HepG2 (cell line): ENCODE results near the gene ILRUN. TPM values are rescaled to one million over a fixed set of nuclear protein-coding genes. Genes with fewer than 3 reads are reported as not detected.

ENCODE experiments used
- ARID4A ChIP-seq: sonication (generic); formaldehyde crosslinking; IDR thresholded peaks from 2 replicates; pipeline ENCODE4 v1.5.0; 2020; ENCODE audit warnings: mild to moderate bottlenecking, missing genetic modification reagents, borderline replicate concordance
- ATF6 ChIP-seq: sonication (generic); formaldehyde crosslinking; conservative IDR thresholded peaks from 2 replicates; pipeline ENCODE4 v1.4.0; 2020; ENCODE audit warnings: missing genetic modification reagents
- LRRFIP1 ChIP-seq: sonication (generic); formaldehyde crosslinking; conservative IDR thresholded peaks from 2 replicates; pipeline ENCODE4 v1.4.0; 2020; ENCODE audit warnings: missing genetic modification reagents
- PHF21A ChIP-seq: sonication (generic); formaldehyde crosslinking; IDR thresholded peaks from 2 replicates; pipeline ENCODE4 v1.5.0; 2020; ENCODE audit warnings: mild to moderate bottlenecking, missing genetic modification reagents
- SMAD9 ChIP-seq: sonication (generic); formaldehyde crosslinking; IDR thresholded peaks from 2 replicates; pipeline ENCODE4 v1.5.1; 2020; ENCODE audit warnings: mild to moderate bottlenecking, missing genetic modification reagents
- SMARCC2 ChIP-seq: fragments of 450-650 bp; IDR thresholded peaks from 2 replicates; pipeline ENCODE4 v1.6.1; 2017; ENCODE audit warnings: antibody characterized with exemption, mild to moderate bottlenecking
- ZBTB46 ChIP-seq: sonication (generic); formaldehyde crosslinking; IDR thresholded peaks from 2 replicates; pipeline ENCODE4 v1.4.0; 2020; ENCODE audit warnings: mild to moderate bottlenecking, missing genetic modification reagents, borderline replicate concordance
- ZNF121 ChIP-seq: sonication (generic); formaldehyde crosslinking; IDR thresholded peaks from 2 replicates; pipeline ENCODE4 v1.5.0; 2020; ENCODE audit warnings: mild to moderate bottlenecking, missing genetic modification reagents
- ZNF710 ChIP-seq: sonication (generic); formaldehyde crosslinking; IDR thresholded peaks from 2 replicates; pipeline ENCODE4 v1.5.0; 2020; ENCODE audit warnings: mild to moderate bottlenecking, missing genetic modification reagents, borderline replicate concordance
- ZNF792 ChIP-seq: IDR thresholded peaks from 2 replicates; pipeline ENCODE4 v1.6.1; 2016
- polyA plus RNA-seq, 8 experiments: library from polyadenylated mRNA; depleted of rRNA in 3 of 8; stranded (reverse) in 7 of 8; unstranded in 1 of 8; fragments of >200 nt; fragmentation: Illumina TruSeq in 4 of 8; extraction: Trizol in 4 of 8; gene quantifications; 2 replicates each; pipeline versions ENCODE4 v1.2.1 to v1.2.3, GENCODE V29; 2011 to 2016; ENCODE audit warnings: low read depth in 4 of 8, missing spikeins in 1 of 8, mixed read lengths in 1 of 8; ENCODE audit not compliant: insufficient read depth in 1 of 8
- total RNA-seq, 5 experiments: library from RNA; depleted of rRNA; stranded (reverse); fragments of >200 nt; fragmentation: Illumina TruSeq; extraction: Trizol; gene quantifications; 2 replicates each; pipeline ENCODE4 v1.2.3, GENCODE V29; 2016; ENCODE audit warnings: low read depth in 1 of 5
- TF ChIP-seq, protein P1 (sequence below): sonication (generic); formaldehyde crosslinking; IDR thresholded peaks from 2 replicates; pipeline ENCODE4 v1.8.1; 2023; ENCODE audit warnings: missing genetic modification reagents, inconsistent platforms, borderline replicate concordance
- TF ChIP-seq, protein P2 (sequence below): sonication (generic); formaldehyde crosslinking; IDR thresholded peaks from 2 replicates; pipeline ENCODE4 v1.5.0; 2020; ENCODE audit warnings: missing genetic modification reagents

ILRUN gene
- total and polyA plus RNA-seq, 2 of the 13 experiments (the other 11 are each of a cell fraction or from before 2014, with no cell fraction given): 45.5 to 66.6 TPM

GRCh38 chr6:34657307-34657978 is 39.1 kb downstream of the ILRUN start (continued):
- TF ChIP-seq SMAD9 (CRISPR knock-in tag) (no peak), SMARCC2 (no peak), ATF6 (no peak), ARID4A (CRISPR knock-in tag) (peak; percentile 60; the same call in 1 of the 2 replicates), LRRFIP1 (CRISPR knock-in tag) (no peak), ZNF121 (CRISPR knock-in tag) (no peak), ZBTB46 (CRISPR knock-in tag) (no peak), ZNF710 (0 out of 2 replicates have a peak, but pooled peaks have one; percentile 31), ZNF792 (peak; percentile 66; the same call in 1 of the 2 replicates), PHF21A (peak; percentile 86)
- TF ChIP-seq, protein P1, sequence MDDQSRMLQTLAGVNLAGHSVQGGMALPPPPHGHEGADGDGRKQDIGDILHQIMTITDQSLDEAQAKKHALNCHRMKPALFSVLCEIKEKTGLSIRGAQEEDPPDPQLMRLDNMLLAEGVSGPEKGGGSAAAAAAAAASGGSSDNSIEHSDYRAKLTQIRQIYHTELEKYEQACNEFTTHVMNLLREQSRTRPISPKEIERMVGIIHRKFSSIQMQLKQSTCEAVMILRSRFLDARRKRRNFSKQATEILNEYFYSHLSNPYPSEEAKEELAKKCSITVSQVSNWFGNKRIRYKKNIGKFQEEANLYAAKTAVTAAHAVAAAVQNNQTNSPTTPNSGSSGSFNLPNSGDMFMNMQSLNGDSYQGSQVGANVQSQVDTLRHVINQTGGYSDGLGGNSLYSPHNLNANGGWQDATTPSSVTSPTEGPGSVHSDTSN (CRISPR knock-in tag): no peak
- TF ChIP-seq, protein P2, sequence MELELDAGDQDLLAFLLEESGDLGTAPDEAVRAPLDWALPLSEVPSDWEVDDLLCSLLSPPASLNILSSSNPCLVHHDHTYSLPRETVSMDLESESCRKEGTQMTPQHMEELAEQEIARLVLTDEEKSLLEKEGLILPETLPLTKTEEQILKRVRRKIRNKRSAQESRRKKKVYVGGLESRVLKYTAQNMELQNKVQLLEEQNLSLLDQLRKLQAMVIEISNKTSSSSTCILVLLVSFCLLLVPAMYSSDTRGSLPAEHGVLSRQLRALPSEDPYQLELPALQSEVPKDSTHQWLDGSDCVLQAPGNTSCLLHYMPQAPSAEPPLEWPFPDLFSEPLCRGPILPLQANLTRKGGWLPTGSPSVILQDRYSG (CRISPR knock-in tag): no peak
